HG03196 (cell line): ENCODE data around the gene PRKAG2.
A peak's percentile ranks its signal among the peaks of the same experiment; 100 is the strongest.

ENCODE experiments used
- ATAC-seq: cut with Tn5 transposase; IDR thresholded peaks from one replicate; pipeline ENCODE4 v1.9.1; 2021; ENCODE audit not compliant: unreplicated experiment

Gene PRKAG2

GRCh38 chr7:151662251-151662826, 214.6 kb downstream of the PRKAG2 start:
- no peak for ATAC-seq

GRCh38 chr7:151661587-151661986, 215.3 kb downstream of the PRKAG2 start:
- no peak for ATAC-seq

GRCh38 chr7:151660141-151660540, 216.8 kb downstream of the PRKAG2 start:
- no peak for ATAC-seq

DNA sequence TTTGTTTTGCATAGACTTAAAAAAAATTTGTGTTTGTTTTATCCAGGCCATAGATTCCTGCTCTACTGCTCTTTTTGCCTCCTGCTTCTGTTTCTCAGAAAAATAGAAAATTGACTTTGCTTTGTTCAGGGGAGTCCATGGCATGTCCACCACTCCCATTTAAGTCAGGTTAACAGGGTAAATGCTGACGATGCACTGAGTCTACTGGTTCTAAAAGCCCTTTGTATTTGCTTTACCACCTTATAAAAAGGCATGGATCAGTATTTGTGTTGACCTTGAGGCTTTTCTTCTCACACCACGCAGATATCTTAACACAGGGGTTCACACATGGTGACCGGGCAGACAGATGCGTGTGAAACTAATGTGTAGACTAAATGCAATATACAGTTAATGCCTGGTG, 217.7 kb downstream of the PRKAG2 start:
- no peak for ATAC-seq

DNA sequence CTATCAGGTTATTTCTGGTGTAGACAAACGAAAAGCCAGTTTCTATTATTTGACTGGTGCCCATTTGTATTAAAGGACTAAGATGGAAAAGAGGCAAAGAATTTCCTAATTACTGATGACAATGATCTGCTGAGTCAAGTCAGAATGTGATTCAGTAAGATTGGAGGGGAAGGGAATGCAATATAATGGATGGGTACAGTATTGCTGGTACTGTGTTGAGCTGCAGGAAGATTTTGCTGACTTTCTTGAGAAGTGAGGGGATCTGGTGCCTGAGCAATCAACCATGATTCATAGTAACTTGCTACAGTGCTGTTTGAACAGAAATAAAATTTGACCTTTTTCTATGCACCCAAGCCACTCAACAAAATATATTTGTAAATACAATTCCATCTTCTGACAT, 218.1 kb downstream of the PRKAG2 start:
- no peak for ATAC-seq

- ATAC-seq, result no peak
Measured at GRCh38 chr7:151657173-151657572, 219.7 kb downstream of the PRKAG2 start.

DNA sequence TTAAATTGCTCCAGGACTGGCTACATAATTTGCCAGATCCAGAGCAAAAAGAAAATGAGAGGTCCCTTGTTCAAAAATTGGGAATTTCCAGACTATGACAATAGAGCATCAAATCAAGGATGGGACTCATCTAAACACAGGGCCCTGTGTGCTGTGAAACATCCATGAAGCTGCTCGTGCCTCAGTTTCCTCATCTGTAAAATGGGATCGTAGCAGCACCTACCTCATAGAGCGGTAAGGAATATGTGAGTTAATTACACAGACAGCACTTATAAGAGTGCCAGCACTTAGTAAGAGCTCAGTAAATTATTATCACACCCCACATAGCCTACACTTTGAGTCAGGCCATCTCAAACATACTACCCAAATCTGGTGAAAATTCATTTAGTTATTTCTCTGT, 221.4 kb downstream of the PRKAG2 start:
- no peak for ATAC-seq

DNA sequence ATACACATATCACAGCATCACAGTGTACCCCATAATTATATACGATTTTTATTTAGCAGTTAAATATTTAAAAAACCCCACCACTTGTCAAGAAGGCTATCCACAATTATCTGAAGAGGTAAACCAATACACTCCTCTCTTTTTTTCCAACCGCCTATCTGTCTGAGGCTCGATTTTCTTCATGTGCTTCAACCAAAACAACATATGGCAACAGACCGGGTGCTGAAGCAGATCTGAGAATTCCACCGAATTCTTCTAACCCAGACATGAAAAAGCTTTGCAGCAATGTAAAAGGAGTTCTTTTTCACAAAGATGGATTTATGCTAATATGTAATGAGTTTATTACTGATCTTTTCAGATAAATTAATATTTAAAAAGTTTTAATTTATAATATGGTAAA, 224.8 kb downstream of the PRKAG2 start:
- no peak for ATAC-seq

DNA sequence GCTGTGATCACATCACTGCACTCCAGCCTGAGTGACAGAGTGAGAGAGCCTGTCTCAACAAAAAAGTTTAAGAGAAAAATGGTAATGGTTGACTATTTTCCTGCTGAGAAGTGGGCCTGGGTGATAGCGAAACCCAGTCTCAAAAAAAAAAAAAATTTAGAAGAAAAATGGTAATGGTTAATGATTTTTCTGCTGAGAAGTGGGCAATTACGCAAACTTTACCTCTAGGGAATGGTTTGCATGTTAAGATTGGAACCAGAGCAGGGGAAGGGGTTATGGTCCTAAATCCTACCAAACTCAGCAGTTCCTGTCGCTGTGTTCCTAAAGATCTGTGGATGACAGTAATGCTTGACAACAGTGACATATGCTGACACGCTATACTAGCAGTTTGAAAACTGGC, 226.8 kb downstream of the PRKAG2 start:
- ATAC-seq, result no peak

DNA sequence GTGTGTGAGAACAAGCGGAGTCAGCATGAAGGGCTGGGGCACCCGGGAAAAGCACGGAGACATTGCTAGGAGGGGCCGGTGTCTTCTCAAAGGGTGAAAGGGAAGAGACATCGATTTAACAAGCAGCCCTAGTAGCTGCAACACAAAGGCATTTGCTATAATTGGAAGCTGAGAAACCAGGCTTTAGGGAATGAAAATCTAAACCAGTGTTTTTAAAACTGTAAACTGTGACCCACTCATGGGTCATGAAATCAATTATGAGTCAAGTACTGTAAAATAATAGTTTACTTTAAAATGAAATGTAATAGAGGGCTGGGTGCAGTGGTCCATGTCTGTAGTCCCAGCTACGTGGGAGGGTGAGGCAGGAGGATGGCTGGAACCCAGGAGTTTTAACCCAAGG, 228.5 kb downstream of the PRKAG2 start:
- ATAC-seq, result no peak

DNA sequence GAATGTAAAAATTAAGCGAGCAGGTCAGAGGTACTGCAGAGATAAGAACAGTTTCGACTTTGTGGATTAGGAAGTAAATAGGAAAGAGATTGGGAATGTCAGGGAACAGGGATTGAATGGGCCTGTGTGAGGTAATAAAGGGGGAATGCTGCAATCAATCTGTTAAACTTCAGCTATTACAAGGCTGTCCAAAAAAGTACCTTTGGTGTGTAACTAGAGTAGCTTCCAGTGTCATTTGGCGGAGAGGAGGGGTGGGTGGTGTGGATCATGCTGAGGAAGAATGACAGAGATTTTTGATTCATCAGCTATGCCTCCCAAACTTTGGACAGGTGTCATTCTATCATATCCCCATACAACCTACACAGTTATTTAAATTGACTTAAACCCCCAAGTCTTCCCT, 229.0 kb downstream of the PRKAG2 start:
- ATAC-seq, result no peak

DNA sequence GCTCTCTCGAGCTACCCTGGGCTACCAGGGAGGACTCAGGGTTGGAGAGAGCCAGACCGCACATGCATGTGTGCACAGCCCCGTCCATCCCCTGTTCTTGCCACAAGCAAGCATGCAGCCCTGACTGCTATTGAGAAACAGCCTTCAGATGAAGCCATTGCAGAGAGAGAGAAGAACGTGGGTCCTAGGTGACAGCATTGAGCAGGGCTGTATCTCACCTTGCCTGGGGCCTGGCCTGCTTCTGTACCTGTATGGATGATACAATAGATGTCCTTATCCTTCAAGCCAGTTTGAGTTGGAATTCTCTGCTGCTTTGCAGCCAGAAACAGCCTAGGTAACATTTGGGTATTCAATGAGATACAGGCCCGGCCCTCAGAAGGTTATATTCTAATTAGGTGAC, 229.9 kb downstream of the PRKAG2 start:
- no peak for ATAC-seq

DNA sequence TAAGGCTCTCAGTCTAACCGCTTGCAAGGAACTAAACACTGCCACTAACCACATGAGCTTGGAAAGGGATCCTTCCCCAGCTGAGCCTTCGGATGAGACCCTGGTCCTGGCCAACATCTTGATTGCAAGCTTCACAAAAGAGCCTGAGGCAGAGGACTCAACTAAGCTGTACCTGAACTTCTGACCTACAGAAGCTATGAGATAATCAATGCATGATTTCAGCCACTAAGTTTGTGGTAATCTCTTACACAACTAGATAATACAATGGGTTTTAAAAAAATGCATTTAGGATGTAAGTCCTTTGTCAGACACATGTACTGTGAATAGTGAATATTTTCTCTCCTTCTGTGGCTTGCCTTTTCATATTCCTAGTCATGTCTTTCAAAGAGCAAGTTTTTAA, 231.6 kb downstream of the PRKAG2 start:
- ATAC-seq, result no peak

DNA sequence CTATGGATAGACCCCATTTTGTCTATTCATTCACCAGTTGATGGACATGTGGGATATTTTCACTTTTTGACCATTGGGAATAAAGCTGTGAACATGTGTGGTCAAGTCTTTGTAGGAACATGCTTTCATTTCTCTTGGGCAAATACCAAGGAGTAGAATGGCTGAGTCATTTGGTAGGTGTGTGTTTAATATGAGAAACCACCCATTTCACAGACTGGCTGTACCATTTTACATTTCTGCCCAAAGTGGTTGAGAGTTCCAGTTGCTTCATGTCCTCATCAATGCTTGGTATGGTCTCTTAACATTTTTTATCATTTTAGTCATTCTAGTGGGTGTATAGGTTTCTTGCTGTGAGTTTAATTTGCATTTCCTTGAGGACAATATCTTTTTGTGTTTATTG, 232.4 kb downstream of the PRKAG2 start:
- no peak for ATAC-seq

DNA sequence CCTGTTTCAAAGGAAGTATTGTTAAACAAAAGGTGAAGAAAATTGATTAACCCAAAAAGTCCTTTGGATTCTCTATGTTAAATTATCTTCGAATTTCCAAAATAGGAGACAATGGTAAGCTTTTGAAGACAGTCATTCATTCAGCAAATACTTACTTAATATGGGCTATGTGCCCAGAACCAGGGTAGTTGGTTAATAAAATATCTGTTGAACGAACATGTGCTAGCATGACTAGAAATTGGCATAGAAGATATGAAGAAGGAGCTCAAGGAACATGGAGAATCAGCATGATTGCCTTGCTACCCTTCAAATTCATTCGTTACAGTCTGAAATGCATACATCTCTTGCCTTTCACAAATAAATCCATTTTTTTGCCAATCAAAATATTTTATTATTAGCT, 234.2 kb downstream of the PRKAG2 start:
- no peak for ATAC-seq

GRCh38 chr7:151641587-151641986, 235.3 kb downstream of the PRKAG2 start:
- no peak for ATAC-seq

DNA sequence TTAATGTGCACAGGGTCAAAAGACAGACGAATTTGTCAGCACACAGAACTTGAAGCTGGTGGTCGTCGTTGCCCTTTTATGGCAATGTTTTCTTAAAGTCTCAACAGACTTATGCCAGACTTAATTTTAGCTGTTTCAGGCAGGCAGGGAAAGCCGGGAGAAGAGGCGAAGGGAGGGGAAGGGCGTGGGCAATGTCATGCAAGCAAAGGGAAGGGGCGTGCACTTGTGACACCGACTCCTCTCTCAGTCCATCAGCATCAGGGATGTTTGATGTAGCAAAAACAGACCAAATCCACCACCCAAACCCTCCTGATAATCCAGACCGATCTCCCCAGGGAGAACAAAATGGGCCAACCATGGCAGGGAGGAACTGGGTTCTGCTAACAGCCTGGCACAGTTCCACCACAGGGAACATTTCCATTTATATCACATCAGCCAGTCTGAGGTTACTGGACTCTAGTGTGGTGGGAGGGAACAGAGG, 239.1 kb downstream of the PRKAG2 start:
- no peak for ATAC-seq

GRCh38 chr7:151634643-151635042, 242.3 kb downstream of the PRKAG2 start:
- no peak for ATAC-seq

DNA sequence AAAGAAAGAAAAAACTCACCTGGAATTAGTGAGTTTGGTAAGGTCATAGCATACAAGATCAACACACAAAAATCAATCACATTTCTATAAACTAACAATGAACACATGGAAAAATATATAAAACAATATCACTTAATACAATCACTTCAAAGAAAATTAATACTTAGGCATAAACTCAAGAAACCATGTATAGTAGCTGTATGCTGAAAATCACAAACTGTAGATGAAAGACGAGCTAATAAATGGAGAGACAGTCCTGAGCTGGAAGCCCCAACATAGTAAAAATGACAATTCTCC, 243.5 kb downstream of the PRKAG2 start:
- ATAC-seq, result no peak

DNA sequence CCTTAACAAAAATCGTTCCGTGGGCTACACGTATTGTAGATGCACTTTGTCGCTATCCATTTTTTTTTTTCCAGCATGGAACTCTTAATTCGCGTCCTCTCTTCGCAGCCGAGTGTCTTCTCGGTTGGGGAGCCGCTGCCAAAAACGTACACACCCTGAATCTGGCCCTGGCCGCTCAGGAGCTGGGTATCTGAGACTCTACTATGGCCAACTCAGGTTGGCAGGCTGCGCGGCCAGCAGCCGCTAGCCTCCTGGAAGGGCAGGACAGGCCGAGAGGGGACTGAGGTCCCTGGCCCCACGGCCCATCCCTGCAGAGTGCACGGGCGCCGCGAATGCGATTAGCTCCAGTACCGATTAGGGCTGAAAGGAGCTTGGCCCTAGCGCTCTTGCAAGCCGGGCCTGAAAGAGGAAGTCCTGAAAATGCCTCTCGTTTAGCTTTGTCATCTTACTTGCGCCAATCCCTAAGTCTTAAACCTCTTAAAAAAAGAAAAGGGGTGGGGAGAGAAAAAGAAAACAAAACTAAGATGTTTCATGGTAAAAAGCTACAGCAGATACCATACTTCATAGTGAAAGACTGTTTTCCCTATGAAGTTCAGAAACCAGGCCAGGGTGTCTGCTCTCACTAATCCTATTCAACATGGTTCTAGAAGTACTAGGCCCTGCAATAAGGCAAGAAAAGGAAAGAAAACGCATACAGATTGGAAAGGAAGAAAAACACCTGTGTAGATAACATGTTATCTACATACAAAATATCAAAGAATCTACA, 244.0 kb downstream of the PRKAG2 start:
- ATAC-seq, result peak; percentile 50

- ATAC-seq, result peak; percentile 76
Measured at GRCh38 chr7:151631953-151632749, 244.8 kb downstream of the PRKAG2 start.

- ATAC-seq, result no peak
Measured at GRCh38 chr7:151631570-151631952, 245.4 kb downstream of the PRKAG2 start.
